HepG2 (cell line): ENCODE data around the gene ATP5MG. TPM values are rescaled to one million over a fixed set of nuclear protein-coding genes. Genes with fewer than 3 reads are reported as not detected.
A peak's percentile ranks its signal among the peaks of the same experiment; 100 is the strongest.

Source experiments
- AKAP8 ChIP-seq: sonication (generic); formaldehyde crosslinking; IDR thresholded peaks from 2 replicates; pipeline ENCODE4 v1.5.1; 2020; ENCODE audit warnings: mild to moderate bottlenecking, missing genetic modification reagents
- ATRX ChIP-seq: sonication (generic); formaldehyde crosslinking; IDR thresholded peaks from 2 replicates; pipeline ENCODE4 v1.4.0; 2020; ENCODE audit warnings: missing genetic modification reagents, borderline replicate concordance
- CENPX ChIP-seq: sonication (generic); formaldehyde crosslinking; IDR thresholded peaks from 2 replicates; pipeline ENCODE4 v1.9.0; 2021; ENCODE audit warnings: mild to moderate bottlenecking, missing genetic modification reagents, moderate library complexity
- FOSL1 ChIP-seq: sonication (generic); formaldehyde crosslinking; IDR thresholded peaks from 2 replicates; pipeline ENCODE4 v1.9.0; 2021; ENCODE audit warnings: missing genetic modification reagents, borderline replicate concordance
- HES4 ChIP-seq: sonication (generic); formaldehyde crosslinking; IDR thresholded peaks from 2 replicates; pipeline ENCODE4 v1.9.0; 2021; ENCODE audit warnings: mild to moderate bottlenecking, missing genetic modification reagents, borderline replicate concordance
- KDM4B ChIP-seq: sonication (generic); formaldehyde crosslinking; IDR thresholded peaks from 2 replicates; pipeline ENCODE4 v1.4.0; 2020; ENCODE audit warnings: missing genetic modification reagents
- NAIF1 ChIP-seq: sonication (generic); formaldehyde crosslinking; IDR thresholded peaks from 2 replicates; pipeline ENCODE4 v1.5.0; 2020; ENCODE audit warnings: mild to moderate bottlenecking, missing genetic modification reagents, borderline replicate concordance
- RNF2 ChIP-seq: fragments of 450-650 bp; conservative IDR thresholded peaks from 2 replicates; pipeline ENCODE4 v1.6.1; 2016; ENCODE audit warnings: low read depth
- SMAD3 ChIP-seq: sonication (generic); formaldehyde crosslinking; IDR thresholded peaks from 2 replicates; pipeline ENCODE4 v1.4.0; 2020; ENCODE audit warnings: missing genetic modification reagents
- SMARCE1 ChIP-seq: fragments of 450-650 bp; IDR thresholded peaks from 2 replicates; pipeline ENCODE4 v1.6.1; 2017; ENCODE audit warnings: borderline replicate concordance
- SNAPC2 ChIP-seq: sonication (generic); formaldehyde crosslinking; IDR thresholded peaks from 2 replicates; pipeline ENCODE4 v1.8.1; 2022; ENCODE audit warnings: mild to moderate bottlenecking, missing genetic modification reagents
- TBX2 ChIP-seq: sonication (generic); formaldehyde crosslinking; IDR thresholded peaks from 2 replicates; pipeline ENCODE4 v1.5.0; 2020; ENCODE audit warnings: missing genetic modification reagents, mild to moderate bottlenecking, borderline replicate concordance
- U2AF1 ChIP-seq: fragments of 200-400 bp; formaldehyde crosslinking; optimal IDR thresholded peaks from 2 replicates; pipeline ENCODE3; 2017; ENCODE audit warnings: mild to moderate bottlenecking, low read depth, low read length
- ZMYM3 ChIP-seq: sonication (generic); formaldehyde crosslinking; IDR thresholded peaks from 2 replicates; pipeline ENCODE4 v1.5.1; 2020; ENCODE audit warnings: mild to moderate bottlenecking, missing genetic modification reagents
- ZNF543 ChIP-seq: sonication (generic); formaldehyde crosslinking; IDR thresholded peaks from 2 replicates; pipeline ENCODE4 v1.4.0; 2020; ENCODE audit warnings: mild to moderate bottlenecking, missing genetic modification reagents
- ZNF672 ChIP-seq: sonication (generic); formaldehyde crosslinking; IDR thresholded peaks from 2 replicates; pipeline ENCODE4 v1.8.1; 2022; ENCODE audit warnings: missing genetic modification reagents
- ZNF780A ChIP-seq: sonication (generic); formaldehyde crosslinking; IDR thresholded peaks from 2 replicates; pipeline ENCODE4 v1.8.0; 2022; ENCODE audit warnings: mild to moderate bottlenecking, missing genetic modification reagents, moderate library complexity
- polyA plus RNA-seq, 8 experiments: library from polyadenylated mRNA; depleted of rRNA in 3 of 8; stranded (reverse) in 7 of 8; unstranded in 1 of 8; fragments of >200 nt; fragmentation: Illumina TruSeq in 4 of 8; extraction: Trizol in 4 of 8; gene quantifications; 2 replicates each; pipeline versions ENCODE4 v1.2.1 to v1.2.3, GENCODE V29; 2011 to 2016; ENCODE audit warnings: low read depth in 4 of 8, missing spikeins in 1 of 8, mixed read lengths in 1 of 8; ENCODE audit not compliant: insufficient read depth in 1 of 8
- total RNA-seq, 5 experiments: library from RNA; depleted of rRNA; stranded (reverse); fragments of >200 nt; fragmentation: Illumina TruSeq; extraction: Trizol; gene quantifications; 2 replicates each; pipeline ENCODE4 v1.2.3, GENCODE V29; 2016; ENCODE audit warnings: low read depth in 1 of 5
- TF ChIP-seq, protein P1 (sequence below): sonication (generic); formaldehyde crosslinking; IDR thresholded peaks from 2 replicates; pipeline ENCODE4 v1.8.0; 2022; ENCODE audit warnings: mild to moderate bottlenecking, missing genetic modification reagents, borderline replicate concordance
- TF ChIP-seq, protein P2 (sequence below): sonication (generic); formaldehyde crosslinking; IDR thresholded peaks from 2 replicates; pipeline ENCODE4 v1.4.0; 2020; ENCODE audit warnings: missing genetic modification reagents
- TF ChIP-seq, protein P3 (sequence below): sonication (generic); formaldehyde crosslinking; IDR thresholded peaks from 2 replicates; pipeline ENCODE4 v1.4.0; 2020; ENCODE audit warnings: missing genetic modification reagents

Gene ATP5MG
- total and polyA plus RNA-seq, 2 of the 13 experiments (the other 11 are each of a cell fraction or from before 2014, with no cell fraction given) = 260 to 320 TPM

DNA sequence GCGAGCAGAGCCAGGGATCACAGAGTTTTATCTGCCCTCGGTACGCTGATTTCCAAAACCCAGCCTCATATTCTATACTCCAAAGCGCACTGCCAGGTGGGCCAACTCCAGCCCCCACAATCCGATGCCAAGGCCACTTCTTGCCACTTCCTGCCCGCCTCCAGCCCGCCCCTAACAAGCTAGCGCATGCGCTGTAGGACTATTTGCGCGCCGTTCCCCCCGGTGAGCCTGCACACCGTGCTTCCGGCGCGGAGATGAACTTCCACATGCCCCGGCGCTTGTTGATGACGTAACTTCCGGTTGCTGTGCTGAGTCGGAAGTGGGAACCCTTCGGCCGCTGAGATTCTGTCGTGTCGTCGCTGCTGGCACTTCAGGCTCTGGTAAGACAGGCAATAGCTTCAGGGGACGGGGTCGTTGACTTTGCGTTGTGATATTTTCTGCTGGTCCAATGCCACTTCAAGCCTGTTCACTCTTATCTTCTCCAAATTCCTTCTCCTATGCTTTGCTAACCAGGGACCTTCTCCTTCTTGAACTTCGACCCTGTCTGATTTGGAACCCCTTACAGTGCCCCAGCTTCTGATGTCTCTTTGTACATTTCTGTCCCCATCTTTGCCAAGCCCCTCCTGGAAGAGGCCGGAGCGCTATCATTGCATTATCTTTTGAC lies 42.0 kb upstream of the ATP5MG start, which contains the start of gene UBE4A (continued):
- TF ChIP-seq, protein P1, sequence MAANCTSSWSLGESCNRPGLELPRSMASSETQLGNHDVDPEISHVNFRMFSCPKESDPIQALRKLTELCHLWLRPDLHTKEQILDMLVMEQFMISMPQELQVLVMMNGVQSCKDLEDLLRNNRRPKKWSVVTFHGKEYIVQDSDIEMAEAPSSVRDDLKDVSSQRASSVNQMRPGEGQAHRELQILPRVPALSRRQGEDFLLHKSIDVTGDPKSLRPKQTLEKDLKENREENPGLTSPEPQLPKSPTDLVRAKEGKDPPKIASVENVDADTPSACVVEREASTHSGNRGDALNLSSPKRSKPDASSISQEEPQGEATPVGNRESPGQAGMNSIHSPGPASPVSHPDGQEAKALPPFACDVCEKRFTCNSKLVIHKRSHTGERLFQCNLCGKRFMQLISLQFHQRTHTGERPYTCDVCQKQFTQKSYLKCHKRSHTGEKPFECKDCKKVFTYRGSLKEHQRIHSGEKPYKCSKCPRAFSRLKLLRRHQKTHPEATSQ (CRISPR knock-in tag) = peak; percentile 57; the same call in 1 of the 2 replicates
- TF ChIP-seq NAIF1 (CRISPR knock-in tag) = no peak
- TF ChIP-seq HES4 (CRISPR knock-in tag) = 0 out of 2 replicates have a peak, but pooled peaks have one; percentile 25
- no peak for TF ChIP-seq ZNF780A (CRISPR knock-in tag)
- TF ChIP-seq ZNF672 (CRISPR knock-in tag) = no peak
- TF ChIP-seq ZMYM3 = peak; percentile 90
- TF ChIP-seq RNF2 = no peak
- 0 out of 2 replicates have a peak, but pooled peaks have one; percentile 44 for TF ChIP-seq AKAP8
- TF ChIP-seq FOSL1 = no peak
- TF ChIP-seq, protein P2, sequence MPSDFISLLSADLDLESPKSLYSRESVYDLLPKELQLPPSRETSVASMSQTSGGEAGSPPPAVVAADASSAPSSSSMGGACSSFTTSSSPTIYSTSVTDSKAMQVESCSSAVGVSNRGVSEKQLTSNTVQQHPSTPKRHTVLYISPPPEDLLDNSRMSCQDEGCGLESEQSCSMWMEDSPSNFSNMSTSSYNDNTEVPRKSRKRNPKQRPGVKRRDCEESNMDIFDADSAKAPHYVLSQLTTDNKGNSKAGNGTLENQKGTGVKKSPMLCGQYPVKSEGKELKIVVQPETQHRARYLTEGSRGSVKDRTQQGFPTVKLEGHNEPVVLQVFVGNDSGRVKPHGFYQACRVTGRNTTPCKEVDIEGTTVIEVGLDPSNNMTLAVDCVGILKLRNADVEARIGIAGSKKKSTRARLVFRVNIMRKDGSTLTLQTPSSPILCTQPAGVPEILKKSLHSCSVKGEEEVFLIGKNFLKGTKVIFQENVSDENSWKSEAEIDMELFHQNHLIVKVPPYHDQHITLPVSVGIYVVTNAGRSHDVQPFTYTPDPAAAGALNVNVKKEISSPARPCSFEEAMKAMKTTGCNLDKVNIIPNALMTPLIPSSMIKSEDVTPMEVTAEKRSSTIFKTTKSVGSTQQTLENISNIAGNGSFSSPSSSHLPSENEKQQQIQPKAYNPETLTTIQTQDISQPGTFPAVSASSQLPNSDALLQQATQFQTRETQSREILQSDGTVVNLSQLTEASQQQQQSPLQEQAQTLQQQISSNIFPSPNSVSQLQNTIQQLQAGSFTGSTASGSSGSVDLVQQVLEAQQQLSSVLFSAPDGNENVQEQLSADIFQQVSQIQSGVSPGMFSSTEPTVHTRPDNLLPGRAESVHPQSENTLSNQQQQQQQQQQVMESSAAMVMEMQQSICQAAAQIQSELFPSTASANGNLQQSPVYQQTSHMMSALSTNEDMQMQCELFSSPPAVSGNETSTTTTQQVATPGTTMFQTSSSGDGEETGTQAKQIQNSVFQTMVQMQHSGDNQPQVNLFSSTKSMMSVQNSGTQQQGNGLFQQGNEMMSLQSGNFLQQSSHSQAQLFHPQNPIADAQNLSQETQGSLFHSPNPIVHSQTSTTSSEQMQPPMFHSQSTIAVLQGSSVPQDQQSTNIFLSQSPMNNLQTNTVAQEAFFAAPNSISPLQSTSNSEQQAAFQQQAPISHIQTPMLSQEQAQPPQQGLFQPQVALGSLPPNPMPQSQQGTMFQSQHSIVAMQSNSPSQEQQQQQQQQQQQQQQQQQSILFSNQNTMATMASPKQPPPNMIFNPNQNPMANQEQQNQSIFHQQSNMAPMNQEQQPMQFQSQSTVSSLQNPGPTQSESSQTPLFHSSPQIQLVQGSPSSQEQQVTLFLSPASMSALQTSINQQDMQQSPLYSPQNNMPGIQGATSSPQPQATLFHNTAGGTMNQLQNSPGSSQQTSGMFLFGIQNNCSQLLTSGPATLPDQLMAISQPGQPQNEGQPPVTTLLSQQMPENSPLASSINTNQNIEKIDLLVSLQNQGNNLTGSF (CRISPR knock-in tag) = no peak
- no peak for TF ChIP-seq SMARCE1
- TF ChIP-seq SNAPC2 (CRISPR knock-in tag) = peak; percentile 83; the same call in 1 of the 2 replicates
- TF ChIP-seq, protein P3, sequence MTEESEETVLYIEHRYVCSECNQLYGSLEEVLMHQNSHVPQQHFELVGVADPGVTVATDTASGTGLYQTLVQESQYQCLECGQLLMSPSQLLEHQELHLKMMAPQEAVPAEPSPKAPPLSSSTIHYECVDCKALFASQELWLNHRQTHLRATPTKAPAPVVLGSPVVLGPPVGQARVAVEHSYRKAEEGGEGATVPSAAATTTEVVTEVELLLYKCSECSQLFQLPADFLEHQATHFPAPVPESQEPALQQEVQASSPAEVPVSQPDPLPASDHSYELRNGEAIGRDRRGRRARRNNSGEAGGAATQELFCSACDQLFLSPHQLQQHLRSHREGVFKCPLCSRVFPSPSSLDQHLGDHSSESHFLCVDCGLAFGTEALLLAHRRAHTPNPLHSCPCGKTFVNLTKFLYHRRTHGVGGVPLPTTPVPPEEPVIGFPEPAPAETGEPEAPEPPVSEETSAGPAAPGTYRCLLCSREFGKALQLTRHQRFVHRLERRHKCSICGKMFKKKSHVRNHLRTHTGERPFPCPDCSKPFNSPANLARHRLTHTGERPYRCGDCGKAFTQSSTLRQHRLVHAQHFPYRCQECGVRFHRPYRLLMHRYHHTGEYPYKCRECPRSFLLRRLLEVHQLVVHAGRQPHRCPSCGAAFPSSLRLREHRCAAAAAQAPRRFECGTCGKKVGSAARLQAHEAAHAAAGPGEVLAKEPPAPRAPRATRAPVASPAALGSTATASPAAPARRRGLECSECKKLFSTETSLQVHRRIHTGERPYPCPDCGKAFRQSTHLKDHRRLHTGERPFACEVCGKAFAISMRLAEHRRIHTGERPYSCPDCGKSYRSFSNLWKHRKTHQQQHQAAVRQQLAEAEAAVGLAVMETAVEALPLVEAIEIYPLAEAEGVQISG (CRISPR knock-in tag) = peak; percentile 95
- TF ChIP-seq CENPX = no peak
- TF ChIP-seq TBX2 (CRISPR knock-in tag) = no peak
- TF ChIP-seq KDM4B (CRISPR knock-in tag) = peak; percentile 67; the same call in 1 of the 2 replicates
- peak; percentile 79; the same call in 1 of the 2 replicates for TF ChIP-seq SMAD3 (CRISPR knock-in tag)
- no peak for TF ChIP-seq ATRX (CRISPR knock-in tag)
- no peak for TF ChIP-seq ZNF543 (CRISPR knock-in tag)
- no peak for TF ChIP-seq U2AF1
